Endothelial cell of umbilical vein (primary cell): ENCODE measurements around the gene MVK.

Experiments used
- CTCF ChIP-seq, 2 donors: IDR thresholded peaks; 1 replicate in 1 of 2; 2 replicates in 1 of 2; pipeline ENCODE4 v1.5.1; 2011; ENCODE audit warnings: low read length in 2 of 2, mild to moderate bottlenecking in 2 of 2, moderate library complexity in 2 of 2, control low read depth in 1 of 2, inconsistent platforms in 1 of 2, low read depth in 1 of 2; ENCODE audit not compliant: insufficient read depth in 1 of 2; ENCODE audit errors: extremely low read depth in 1 of 2
- POLR2A ChIP-seq: IDR thresholded peaks from 2 replicates; pipeline ENCODE4 v1.6.1; 2012; ENCODE audit warnings: low read depth, mild to moderate bottlenecking, control low read depth, low read length
- POLR2AphosphoS5 ChIP-seq: IDR thresholded peaks from 2 replicates; pipeline ENCODE4 v1.6.1; 2012; ENCODE audit warnings: low read depth, mild to moderate bottlenecking, control low read depth, low read length, moderate library complexity; ENCODE audit not compliant: insufficient read depth

GRCh38 chr12:109573914-109574244 is 285 bp downstream of the MVK start:
- no peak for TF ChIP-seq POLR2A
- no peak for TF ChIP-seq POLR2AphosphoS5
- no peak for TF ChIP-seq CTCF (IDR thresholded peaks at IDR 0.05; ENCODE audit: extremely low read depth in 1 of 2, insufficient read depth in 1 of 2, low read depth in 1 of 2, low read length in 2 of 2)
